Kidney epithelial cell (primary cell): ENCODE measurements around the gene CASP3. TPM values are rescaled to one million over a fixed set of nuclear protein-coding genes. Genes with fewer than 3 reads are reported as not detected.

Experiments used
- DNase-seq: peaks from one replicate; pipeline ENCODE4 v3.0.0-alpha.2; 2010; ENCODE audit warnings: low read depth
- H3K27me3 ChIP-seq: 2 replicates; pipeline ENCODE4 v1.6.0; 2011; ENCODE audit warnings: low read length; ENCODE audit not compliant: control insufficient read depth, insufficient read depth
- H3K36me3 ChIP-seq: 2 replicates; pipeline ENCODE4 v1.5.1; 2011; ENCODE audit warnings: low read length; ENCODE audit not compliant: control insufficient read depth, insufficient read depth
- H3K4me3 ChIP-seq: 2 replicates; pipeline ENCODE4 v1.5.1; 2011; ENCODE audit warnings: low read depth, mild to moderate bottlenecking, control low read depth, low read length
- total RNA-seq: library from RNA; depleted of rRNA; stranded (reverse); fragments of >200 nt; gene quantifications from 2 replicates; pipeline ENCODE4 v1.2.3, GENCODE V29; 2015
- TF ChIP-seq, protein P1 (sequence below): IDR thresholded peaks from 2 replicates; pipeline ENCODE4 v1.5.1; 2011; ENCODE audit warnings: mild to moderate bottlenecking, moderate library complexity, low read length, control low read depth, inconsistent platforms; ENCODE audit not compliant: insufficient read depth, poor library complexity, severe bottlenecking

Gene CASP3
- 42.9 and 51.0 TPM in 2 replicates for total RNA-seq

GRCh38 chr4:184649026-184649970, at the start of gene CASP3, which contains the start of gene PRIMPOL:
TSS of gene CASP3 (minus strand) at chr4:184649447. CDS start at chr4:184638453, 10,994 bp downstream.
TSS of gene PRIMPOL (plus strand) at chr4:184649738. CDS start at chr4:184657141, 7,403 bp downstream.
- DNase-seq, result peak; percentile 65
- H3K4me3 ChIP-seq, result peak within 1 kb of the TSS; percentile 93
- no peaks in the 10 kb centered on the region for H3K36me3 ChIP-seq
- no peaks in the 10 kb centered on the region for H3K27me3 ChIP-seq
- TF ChIP-seq, protein P1, sequence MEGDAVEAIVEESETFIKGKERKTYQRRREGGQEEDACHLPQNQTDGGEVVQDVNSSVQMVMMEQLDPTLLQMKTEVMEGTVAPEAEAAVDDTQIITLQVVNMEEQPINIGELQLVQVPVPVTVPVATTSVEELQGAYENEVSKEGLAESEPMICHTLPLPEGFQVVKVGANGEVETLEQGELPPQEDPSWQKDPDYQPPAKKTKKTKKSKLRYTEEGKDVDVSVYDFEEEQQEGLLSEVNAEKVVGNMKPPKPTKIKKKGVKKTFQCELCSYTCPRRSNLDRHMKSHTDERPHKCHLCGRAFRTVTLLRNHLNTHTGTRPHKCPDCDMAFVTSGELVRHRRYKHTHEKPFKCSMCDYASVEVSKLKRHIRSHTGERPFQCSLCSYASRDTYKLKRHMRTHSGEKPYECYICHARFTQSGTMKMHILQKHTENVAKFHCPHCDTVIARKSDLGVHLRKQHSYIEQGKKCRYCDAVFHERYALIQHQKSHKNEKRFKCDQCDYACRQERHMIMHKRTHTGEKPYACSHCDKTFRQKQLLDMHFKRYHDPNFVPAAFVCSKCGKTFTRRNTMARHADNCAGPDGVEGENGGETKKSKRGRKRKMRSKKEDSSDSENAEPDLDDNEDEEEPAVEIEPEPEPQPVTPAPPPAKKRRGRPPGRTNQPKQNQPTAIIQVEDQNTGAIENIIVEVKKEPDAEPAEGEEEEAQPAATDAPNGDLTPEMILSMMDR, result peak; percentile 14

GRCh38 chr4:184697956-184698355, 48.7 kb upstream of the CASP3 start:
- TF ChIP-seq, protein P1, result no peak
- no peak for DNase-seq
- no peak overlapping the region for H3K4me3 ChIP-seq
- H3K36me3 ChIP-seq, result no peaks in the 10 kb centered on the region
- H3K27me3 ChIP-seq, result no peaks in the 10 kb centered on the region

DNA sequence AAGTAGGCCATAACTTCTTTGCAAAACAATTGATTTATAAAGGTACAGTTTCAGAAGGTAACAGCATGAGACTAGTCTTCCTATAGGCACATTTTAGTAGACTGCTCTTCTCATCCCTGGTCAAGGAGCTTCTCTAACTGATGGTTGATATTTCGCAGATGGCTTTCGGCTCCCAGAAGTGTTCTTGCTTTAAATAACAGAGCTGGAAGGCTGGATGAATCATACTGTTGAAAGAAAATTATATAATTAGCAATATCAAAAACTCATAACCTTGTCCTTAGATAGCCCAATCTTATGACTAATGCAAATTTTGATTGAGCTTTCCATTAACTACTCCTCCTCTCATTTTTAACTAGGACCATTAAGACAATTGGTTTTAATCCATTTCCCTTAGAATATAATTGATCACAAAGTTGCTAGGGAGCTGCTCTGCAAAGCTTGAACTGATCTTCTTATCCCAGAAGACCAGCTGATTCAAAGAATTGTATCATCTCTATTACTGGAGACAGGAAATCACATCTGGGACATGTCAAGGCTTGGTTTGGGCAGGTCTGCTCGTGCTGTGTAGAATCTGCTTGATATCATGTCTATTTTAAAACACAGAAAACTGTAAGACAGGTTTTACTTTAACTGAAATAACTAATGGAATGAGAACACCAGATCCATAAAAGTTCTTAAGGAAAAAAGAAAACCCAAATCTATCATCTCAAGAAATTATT, 46.1 kb upstream of the CASP3 start:
- TF ChIP-seq, protein P1, result no peak
- no peak for DNase-seq
- H3K4me3 ChIP-seq, result no peak overlapping the region
- H3K27me3 ChIP-seq, result no peaks in the 10 kb centered on the region
- H3K36me3 ChIP-seq, result no peaks in the 10 kb centered on the region

DNA sequence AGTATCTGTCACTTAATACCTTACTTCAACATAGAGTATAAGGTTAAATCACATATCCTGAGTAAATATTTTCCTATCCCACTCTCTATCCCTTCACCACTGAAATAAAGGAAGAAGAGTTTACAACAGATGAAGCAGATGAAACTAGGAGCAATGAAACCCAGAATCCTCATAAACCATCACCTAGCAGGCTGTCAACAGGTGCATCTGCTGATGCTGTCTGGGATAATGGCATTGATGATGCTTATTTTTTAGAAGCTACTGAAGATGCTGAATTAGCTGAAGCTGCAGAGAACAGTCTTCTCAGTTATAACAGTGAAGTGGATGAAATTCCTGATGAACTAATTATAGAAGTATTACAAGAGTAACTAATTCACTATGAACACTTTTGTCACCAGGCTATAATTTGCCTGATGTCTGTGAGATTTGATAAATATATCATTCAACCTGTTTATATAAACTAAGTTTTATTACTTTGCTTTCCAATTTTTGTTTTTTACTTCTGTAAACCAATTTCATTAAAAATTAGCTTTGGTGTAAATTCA, 45.2 kb upstream of the CASP3 start:
- H3K27me3 ChIP-seq, result no peaks in the 10 kb centered on the region
- DNase-seq, result no peak
- TF ChIP-seq, protein P1, result no peak

GRCh38 chr4:184693056-184693455, 43.8 kb upstream of the CASP3 start:
- H3K27me3 ChIP-seq, result no peaks in the 10 kb centered on the region
- no peaks in the 10 kb centered on the region for H3K36me3 ChIP-seq
- no peak for DNase-seq
- TF ChIP-seq, protein P1, result no peak
- no peak overlapping the region for H3K4me3 ChIP-seq

More for the DNA sequence above, 45.2 kb upstream of the CASP3 start:
- no peak overlapping the region for H3K4me3 ChIP-seq
- no peaks in the 10 kb centered on the region for H3K36me3 ChIP-seq
